GM18907 (cell line): ENCODE measurements around the gene WDTC1.
"Not testable (repeated sequence)": the region's sequence is repeated elsewhere in the genome, so short reads cannot be mapped to it uniquely, and the experiment has no call there.

Source experiments
- ATAC-seq: cut with Tn5 transposase; IDR thresholded peaks from one replicate; pipeline ENCODE4 v1.9.1; 2021; ENCODE audit warnings: mild to moderate bottlenecking, moderate library complexity; ENCODE audit not compliant: unreplicated experiment

The WDTC1 gene

DNA sequence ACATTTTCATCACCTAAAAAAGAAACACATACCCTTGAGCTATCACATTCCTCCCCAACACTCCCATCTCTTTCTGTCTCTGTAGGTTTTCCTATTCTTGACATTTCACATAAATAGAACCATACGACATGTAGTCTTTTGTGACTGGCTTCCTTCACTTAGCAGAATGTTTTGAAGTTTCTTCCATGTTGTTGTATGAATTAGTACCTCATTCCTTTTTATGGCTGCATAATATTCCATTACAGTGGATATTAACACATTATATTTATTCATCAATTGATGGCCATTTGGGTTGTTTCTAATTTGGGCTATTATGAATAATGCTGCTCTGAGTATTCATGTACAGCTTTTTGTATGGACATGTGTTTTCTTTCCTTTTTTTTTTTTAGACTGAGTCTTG lies 11.8 kb downstream of the WDTC1 start:
- ATAC-seq: no peak

- ATAC-seq: no peak
These were observed 19.2 kb downstream of the WDTC1 start for GRCh38 chr1:27253596-27253995.

- ATAC-seq: no peak
These were observed 20.7 kb downstream of the WDTC1 start for GRCh38 chr1:27255136-27255535.

DNA sequence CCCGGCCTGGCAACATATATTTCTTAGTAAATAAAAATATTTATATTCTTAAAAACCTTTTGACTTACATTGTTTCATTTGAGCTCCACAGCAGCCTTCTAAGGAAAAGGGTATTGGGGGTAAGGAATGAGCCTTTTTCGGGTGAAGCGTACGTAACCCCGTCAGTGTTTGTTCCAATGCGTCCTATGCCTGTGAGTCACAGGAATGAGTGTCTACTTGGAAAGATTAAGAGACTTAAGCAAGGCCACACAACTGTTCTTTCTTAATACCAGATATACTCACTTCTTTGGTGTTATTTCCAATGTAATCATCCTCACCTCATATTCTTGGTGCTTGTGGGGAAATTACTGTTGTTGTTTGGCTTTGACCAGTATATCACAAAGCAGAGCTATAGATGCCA lies 22.7 kb downstream of the WDTC1 start:
- ATAC-seq: no peak

DNA sequence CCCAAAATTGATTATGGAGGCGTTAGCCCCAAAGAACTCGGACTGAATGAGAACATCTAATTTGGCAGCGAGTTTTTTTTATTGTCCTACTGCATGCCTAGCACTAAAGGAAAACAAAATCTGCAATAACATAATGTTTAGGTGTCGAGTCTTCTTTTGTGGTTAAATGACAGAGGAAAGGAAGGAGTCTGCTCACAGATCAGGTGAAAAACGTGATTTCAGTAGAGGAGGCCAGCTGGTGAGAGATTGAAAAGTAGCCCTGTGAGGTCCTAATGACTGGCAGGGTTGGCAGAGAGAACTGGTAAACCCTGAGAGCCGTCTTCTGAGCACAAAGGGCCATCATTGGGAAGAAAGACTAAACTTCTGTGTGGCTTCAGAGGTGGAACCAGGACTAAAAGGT lies 24.2 kb downstream of the WDTC1 start:
- ATAC-seq: no peak

- ATAC-seq: no peak
These were observed 32.7 kb downstream of the WDTC1 start for GRCh38 chr1:27267153-27267552.

- ATAC-seq: no peak
These were observed 34.8 kb downstream of the WDTC1 start for GRCh38 chr1:27269276-27269675.

DNA sequence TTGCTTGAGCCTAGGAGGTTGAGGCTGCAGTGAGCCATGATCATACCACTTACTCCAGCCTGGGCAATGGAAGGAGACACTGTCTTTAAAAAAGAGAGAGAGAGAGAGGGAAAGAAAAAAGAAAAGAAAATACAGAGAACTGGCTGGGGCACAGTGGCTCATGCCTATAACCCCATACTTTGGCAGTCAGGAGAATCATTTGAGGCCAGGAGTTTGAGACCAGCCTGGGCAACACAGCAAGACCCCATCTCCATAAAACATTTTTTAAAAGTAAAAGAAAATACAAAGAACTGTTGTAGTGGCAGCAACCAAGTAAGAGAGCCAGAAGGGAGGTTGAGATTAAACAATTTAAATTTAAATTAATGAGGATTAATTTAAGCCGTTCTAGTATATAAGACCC lies 39.8 kb downstream of the WDTC1 start:
- ATAC-seq: no peak

DNA sequence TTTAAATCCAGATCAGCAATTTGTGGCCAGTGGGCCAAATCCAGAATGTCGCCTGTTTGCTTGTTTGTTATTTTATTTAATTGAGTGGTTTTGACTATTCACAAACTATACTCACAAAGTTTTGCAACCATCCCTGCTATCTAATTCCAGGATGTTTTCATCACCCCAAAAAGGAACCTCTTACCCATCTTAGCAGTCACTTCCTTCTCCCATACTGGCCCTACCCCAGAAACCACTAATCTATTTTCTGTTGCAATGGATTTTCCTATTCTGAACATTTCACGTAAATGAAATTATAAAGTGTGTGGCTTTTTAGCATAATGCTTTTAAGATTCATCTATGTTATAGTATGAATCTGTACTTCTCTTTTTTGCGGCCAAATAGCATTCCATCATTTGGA lies 41.3 kb downstream of the WDTC1 start:
- ATAC-seq: no peak

- no peak for ATAC-seq
These were observed 50.2 kb downstream of the WDTC1 start for GRCh38 chr1:27284425-27285273.

- no peak for ATAC-seq
These were observed 50.8 kb downstream of the WDTC1 start for GRCh38 chr1:27285274-27285660.

DNA sequence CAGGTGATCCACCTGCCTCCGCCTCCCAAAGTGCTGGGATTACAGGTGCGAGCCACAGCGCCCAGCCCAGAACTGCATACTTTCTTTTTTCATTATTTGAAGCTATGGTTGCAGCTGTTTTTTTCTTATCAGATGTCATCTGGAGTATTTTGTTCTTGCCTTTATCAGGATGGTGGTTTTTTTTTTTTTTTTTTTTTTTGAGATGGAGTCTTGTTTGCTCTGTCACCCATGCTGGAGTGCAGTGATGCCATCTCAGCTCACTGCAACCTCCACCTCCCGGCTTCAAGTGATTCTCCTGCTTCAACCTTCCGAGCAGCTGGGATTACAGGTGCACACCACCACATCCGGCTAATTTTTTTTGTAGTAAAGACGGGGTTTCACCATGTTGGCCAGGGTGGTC lies 51.4 kb downstream of the WDTC1 start:
- not testable (repeated sequence) for ATAC-seq

- not testable (repeated sequence) for ATAC-seq
These were observed 54.7 kb downstream of the WDTC1 start for GRCh38 chr1:27289125-27289524.

- no peak for ATAC-seq
These were observed 56.1 kb downstream of the WDTC1 start for GRCh38 chr1:27290581-27290980.

DNA sequence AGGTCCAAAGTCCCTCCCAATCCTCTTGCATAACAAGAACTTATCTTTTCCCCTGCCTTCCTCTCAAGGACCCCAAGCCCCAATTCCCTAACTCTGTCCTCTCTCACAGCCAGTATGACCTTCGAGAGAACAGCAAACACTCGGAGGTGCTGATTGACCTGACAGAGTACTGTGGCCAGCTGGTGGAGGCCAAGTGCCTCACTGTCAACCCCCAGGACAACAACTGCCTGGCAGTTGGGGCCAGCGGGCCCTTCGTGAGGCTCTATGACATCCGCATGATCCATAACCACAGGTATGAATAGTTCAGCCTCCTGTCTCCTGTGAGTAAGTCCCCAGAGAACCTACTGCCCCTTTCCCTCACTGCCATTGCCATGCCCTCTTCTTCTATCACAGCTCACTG lies 57.7 kb downstream of the WDTC1 start:
- ATAC-seq: no peak

DNA sequence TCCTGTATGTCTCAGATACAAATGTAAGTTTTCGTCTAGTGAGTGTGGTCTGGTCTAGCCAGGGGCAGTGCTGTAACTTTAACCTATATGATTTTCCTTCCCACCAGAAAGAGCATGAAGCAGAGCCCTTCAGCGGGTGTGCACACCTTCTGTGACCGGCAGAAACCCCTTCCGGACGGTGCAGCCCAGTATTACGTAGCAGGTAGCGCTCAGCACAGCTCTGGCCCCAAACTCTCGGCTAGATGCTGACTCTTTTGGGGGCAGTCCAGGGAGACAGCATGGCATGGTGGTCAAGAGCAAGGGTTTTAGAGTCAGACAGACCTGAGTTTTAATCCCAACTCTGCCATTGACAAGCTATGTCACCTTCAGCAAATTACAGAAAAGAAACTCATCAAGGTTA lies 59.5 kb downstream of the WDTC1 start:
- ATAC-seq: no peak

- no peak for ATAC-seq
These were observed 62.4 kb downstream of the WDTC1 start for GRCh38 chr1:27296773-27297291.

DNA sequence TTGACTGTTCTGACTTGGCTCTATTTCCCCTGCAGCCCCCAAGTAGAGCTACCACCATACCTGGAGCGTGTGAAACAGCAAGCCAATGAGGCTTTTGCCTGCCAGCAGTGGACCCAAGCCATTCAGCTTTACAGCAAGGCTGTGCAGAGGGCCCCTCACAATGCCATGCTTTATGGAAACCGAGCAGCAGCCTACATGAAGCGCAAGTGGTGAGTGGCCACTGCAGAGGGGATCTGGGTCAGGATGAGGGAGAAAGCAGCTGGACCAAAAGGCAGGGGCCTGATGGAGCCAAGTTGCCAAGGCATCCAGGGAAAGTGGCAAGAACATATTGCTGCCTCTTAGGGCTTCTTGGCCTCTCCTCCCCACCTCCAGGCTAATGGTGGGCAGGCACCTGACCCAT lies 63.5 kb downstream of the WDTC1 start:
- ATAC-seq: no peak

DNA sequence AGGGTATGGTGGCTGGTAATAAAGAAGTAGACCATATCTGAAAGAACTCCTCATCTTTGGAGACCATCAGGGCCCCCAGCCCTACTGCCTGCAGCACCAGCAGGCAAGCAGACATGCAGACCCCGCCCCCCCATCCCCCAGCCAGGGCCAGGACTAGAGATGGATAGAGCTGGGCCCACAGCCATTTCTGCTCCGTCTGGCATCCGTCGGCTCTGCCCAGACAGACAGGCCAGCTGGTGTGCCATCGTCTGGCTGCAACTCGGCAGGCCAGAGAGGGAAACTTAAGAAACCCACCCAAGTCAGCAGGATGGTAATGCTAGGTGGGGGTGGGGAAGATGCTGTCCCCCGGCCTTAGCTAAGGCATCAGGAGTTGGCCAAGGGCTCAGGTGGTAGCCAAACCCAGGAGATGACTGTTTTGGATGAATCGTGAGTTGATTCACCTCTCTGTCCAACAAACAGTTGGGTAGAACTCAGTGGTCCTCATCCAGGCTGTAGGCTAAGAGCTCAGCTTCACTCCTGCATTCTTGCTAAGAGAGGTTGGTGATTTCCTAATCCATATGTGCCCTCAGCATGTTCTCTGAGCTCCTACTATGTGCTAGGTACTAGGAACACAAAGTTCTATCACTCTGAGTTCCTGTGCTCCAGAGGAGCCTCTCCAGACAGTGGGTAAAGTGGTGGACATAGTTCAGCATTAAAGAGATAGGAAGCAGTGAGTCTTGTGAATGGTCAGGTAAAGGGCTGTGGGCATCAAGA lies 64.4 kb downstream of the WDTC1 start:
- no peak for ATAC-seq

- no peak for ATAC-seq
These were observed 65.2 kb downstream of the WDTC1 start for GRCh38 chr1:27299385-27300271.
